GM21619 (cell line): ENCODE measurements around the gene P4HB.

Experiments used
- ATAC-seq: cut with Tn5 transposase; IDR thresholded peaks from one replicate; pipeline ENCODE4 v1.9.1; 2021; ENCODE audit not compliant: unreplicated experiment

The P4HB gene

DNA sequence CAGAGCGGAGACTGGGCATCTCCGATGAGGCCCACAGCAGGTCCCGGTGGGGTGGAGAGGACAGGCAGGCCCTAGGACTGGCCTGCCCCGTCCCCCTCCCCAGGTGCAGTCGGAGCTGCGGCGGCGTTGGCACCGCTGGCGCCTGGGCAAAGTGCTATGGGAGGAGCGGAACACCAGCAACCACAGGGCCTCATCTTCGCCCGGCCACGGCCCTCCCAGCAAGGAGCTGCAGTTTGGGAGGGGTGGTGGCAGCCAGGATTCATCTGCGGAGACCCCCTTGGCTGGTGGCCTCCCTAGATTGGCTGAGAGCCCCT is 47.0 kb downstream of the P4HB start:
- no peak for ATAC-seq

DNA sequence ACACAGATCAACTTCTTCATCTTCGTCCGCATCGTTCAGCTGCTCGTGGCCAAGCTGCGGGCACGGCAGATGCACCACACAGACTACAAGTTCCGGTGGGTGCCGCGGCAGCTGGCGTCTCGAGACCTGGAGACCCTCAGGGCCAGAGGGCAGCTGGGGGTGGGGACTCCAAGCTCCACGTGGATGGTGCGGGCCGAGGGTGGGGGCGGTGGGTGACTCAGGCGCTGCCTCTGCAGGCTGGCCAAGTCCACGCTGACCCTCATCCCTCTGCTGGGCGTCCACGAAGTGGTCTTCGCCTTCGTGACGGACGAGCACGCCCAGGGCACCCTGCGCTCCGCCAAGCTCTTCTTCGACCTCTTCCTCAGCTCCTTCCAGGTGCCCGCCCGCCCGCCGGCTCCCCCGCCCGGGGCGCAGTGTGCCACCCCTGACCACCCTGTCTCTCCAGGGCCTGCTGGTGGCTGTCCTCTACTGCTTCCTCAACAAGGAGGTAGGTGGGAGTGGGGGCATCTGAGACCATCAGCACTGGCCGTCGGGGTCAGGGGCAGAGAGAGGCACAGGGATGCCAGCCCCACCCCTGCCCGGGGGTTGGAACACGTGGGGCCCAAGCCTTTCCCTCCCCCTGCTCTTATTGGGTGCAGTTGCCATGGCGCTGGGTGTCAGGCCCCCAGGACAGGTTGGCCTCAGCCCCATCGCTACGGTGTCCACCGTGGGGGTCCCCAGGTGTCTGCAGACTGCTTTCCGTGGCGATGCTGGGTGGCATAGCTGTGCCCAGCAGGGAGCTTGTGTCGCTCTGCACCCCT is 47.6 kb downstream of the P4HB start:
- no peak for ATAC-seq

DNA sequence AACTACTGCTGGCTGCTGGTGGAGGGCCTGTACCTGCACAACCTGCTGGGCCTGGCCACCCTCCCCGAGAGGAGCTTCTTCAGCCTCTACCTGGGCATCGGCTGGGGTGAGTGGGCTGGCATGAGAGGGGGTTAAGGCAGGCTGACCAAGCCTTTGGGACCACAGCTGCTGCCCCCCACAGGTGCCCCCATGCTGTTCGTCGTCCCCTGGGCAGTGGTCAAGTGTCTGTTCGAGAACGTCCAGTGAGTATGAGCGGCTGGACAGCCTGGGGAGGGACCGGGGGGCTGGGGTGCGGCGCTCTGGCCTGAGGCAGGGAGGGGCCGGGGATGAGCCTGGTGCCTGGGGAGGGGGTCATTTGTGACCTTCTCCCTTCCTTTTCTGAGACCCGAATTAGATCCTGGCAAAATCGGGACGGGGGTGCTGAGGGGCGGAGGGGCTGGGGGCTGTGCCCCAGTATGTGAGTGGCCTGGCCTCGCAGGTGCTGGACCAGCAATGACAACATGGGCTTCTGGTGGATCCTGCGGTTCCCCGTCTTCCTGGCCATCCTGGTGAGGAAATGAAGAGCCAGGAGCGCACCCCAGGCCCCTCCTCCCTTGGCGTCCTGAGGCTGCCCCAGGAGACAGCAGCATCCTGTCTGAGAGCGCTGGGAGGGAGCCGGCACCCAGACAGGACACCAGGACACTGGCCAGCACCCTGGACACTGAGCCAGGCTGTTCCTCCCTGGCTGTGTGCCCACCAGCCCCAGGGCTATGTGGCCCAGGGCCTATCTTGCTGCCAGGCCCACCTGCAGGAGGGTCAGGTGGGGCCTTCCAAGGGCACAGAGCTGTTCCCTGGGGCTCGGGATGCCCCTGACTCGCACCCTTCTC is 48.4 kb downstream of the P4HB start:
- ATAC-seq = no peak

DNA sequence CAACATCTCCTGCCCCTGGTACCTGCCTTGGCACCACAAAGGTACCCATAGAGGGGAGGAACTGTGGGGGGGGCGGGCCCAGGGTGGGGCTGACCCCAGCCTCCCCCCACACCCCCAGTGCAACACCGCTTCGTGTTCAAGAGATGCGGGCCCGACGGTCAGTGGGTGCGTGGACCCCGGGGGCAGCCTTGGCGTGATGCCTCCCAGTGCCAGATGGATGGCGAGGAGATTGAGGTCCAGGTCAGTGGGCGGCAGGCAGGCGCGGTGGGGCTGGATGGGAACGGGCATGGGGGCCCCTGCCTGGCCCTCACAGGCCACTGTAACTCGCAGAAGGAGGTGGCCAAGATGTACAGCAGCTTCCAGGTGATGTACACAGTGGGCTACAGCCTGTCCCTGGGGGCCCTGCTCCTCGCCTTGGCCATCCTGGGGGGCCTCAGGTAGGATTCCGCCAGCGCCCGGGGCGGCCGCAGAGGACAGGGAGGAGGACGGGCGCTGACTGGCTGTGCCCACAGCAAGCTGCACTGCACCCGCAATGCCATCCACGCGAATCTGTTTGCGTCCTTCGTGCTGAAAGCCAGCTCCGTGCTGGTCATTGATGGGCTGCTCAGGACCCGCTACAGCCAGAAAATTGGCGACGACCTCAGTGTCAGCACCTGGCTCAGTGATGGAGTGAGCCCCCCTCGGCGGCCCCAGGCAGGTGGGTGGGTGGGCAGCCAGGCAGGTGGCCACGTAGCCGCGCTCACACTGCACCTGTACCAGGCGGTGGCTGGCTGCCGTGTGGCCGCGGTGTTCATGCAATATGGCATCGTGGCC is 49.2 kb downstream of the P4HB start:
- no peak for ATAC-seq

DNA sequence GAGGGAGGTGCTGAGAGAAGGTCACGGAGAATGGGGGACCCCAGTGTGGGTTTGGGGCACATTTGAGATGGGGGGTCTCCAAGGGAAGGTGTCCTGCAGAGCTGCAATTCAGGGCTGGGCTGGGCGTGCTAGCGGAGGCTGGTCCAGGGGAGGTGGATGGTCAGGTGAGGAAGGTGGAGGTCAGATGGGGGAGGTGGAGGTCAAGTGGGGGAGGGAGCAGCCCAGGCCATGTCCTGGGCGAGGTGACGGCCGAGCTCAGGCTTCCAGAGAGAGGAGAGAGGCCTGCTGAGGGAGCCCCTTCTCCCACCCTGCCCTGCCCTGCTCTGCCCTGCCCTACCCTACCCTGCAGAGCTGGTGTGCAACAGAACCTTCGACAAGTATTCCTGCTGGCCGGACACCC is 49.9 kb downstream of the P4HB start:
- ATAC-seq = no peak

DNA sequence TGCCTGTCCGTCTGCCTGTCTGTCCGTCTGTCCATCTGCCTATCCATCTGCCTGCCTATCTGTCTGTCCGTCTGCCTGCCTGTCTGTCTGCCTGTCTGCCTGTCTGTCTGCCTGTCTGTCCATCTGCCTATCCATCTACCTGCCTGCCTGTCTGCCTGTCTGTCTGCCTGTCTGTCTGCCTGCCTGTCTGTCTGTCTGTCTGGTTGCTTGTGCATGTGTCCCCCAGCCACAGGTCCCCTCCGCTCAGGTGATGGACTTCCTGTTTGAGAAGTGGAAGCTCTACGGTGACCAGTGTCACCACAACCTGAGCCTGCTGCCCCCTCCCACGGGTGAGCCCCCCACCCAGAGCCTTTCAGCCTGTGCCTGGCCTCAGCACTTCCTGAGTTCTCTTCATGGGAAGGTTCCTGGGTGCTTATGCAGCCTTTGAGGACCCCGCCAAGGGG is 50.8 kb downstream of the P4HB start:
- ATAC-seq = no peak

DNA sequence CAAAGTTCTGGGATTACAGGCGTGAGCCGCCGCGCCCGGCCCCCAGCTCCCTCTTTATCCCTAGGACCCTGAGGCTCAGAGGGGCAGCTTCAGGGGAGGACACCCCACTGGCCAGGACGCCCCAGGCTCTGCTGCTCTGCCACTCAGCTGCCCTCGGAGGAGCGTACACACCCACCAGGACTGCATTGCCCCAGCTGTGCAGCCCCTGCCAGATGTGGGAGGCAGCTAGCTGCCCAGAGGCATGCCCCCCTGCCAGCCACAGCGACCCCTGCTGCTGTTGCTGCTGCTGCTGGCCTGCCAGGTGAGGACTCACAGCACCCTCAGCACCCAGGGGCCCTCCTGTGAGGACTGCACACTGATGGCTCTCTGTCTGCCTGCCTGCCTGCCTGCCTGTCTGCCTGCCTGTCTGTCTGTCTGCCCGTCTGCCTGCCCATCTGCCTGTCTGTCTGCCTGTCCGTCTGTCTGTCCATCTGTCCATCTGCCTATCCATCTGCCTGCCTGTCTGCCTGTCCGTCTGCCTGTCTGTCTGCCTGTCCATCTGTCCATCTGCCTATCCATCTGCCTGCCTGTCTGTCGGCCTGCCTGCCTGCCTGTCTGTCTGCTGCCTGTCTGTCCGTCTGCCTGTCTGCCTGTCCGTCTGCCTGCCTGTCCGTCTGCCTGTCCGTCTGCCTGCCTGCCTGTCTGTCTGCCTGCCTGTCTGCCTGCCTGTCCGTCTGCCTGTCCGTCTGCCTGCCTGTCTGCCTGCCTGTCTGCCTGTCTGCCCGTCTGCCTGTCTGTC is 51.4 kb downstream of the P4HB start:
- no peak for ATAC-seq

DNA sequence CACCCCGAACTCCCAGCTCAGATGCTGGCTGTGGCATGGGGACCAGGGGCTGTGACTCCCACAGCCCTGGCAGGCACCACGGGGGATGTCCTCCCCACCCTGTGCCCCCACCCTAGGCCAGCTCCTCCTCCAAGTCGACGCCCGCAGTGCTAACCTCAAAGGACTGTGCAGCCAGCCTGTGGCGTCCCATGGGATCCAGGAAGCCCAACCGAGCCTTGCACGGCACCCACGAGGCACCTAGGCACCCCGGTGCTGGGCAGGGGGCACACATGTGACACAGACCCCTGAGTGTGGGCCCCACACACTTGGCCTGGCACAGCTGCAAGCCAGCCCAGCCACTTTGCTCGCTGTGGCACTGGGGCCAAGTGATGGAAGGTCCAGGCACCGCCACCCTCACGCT is 52.5 kb downstream of the P4HB start:
- ATAC-seq = no peak

DNA sequence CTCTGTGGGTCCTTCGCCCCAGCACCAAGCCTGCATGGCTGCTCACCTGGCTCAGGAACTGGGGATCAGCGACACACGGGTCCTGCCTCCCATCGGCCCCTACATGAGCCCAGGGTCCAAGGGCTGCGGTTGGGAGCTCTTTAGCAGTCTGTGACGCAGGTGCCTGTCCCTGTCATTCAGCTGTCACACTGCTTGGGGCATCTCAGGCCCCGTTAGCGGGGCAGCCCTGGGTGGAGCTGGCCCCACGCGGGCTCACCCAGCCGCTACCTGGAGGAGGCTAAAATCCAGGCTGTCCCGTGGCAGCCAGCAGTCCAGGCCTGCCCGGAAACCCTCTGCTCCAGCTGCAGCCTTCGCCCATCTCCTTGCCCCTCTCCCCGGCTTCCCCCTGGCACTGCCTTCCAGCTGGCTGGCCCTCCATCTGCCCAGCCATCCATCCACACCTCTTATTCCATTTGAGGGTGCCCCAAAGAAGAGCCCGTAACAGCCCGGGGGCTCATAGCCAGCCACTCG is 53.1 kb downstream of the P4HB start:
- ATAC-seq = no peak

DNA sequence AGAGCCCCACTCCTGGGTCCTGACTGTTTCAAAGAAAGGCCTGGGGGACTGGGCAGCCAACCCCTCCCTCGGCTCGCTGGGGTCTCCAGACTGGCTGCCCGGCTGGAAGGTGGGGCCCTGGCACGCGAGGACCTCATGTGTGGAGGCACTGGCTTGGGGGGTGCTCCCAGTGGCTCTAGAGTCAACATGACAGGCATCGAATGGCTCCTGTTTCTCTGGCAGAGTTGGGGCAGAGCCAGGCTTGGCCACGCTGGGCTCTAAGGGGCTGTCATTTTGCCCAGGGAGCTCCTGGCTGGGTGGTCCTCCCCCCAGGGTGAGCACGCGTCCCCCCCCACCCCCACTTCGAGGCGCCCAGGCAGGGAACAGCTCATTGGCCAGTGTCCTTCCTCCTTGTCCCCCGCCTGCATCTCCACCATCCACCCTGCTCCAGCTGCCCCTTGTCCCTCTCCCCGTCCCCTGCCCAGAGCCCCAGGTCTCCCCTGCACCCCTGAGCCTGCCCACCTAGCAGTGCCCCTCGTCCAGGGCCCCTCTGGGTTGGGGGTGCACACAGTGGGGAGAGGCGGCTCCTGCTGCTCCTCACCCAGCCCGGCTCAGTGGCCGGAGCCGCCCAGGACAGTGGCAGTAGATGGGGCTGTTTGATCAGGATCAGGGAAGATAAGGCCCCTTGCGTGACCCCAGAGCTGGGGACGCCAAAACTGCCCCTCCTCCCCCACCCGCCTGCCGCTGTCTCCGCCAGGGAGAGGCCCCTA is 53.7 kb downstream of the P4HB start:
- no peak for ATAC-seq

DNA sequence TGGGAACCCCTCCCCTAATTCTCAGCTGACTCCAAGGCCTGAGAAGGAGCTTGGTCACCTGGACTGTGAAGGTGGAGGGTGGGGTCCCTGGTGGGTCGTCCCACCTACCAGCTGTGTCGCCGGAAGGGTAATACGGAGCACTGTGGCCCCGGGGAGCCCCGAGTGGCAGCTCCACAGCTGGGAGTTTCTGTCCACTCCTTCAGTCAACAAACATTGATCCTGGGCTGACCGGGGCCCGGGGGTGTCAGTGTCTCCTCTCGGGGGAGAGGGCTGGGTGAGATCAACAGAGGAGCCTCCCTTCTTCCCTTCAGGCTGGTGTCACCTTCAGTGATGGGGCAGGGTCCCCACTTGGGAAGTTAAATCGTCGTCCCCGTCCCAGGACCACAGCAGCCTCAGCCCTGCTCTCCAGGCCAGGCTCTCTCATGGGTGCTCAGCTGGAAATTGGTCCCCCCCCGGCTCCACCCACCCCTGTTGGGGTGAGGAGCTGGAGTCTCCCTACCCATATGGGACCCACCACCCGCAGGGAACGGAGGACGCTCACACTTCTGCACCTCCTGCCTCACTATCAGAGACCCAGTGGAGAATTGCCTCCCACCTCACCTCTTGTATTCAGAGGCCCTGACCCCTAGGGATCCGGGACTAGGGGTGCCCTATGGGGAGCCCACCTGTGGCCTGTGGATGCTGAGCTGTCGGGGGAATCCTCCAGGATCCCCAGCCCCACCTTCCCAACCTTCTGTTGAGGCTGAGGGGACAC is 54.5 kb downstream of the P4HB start:
- no peak for ATAC-seq

DNA sequence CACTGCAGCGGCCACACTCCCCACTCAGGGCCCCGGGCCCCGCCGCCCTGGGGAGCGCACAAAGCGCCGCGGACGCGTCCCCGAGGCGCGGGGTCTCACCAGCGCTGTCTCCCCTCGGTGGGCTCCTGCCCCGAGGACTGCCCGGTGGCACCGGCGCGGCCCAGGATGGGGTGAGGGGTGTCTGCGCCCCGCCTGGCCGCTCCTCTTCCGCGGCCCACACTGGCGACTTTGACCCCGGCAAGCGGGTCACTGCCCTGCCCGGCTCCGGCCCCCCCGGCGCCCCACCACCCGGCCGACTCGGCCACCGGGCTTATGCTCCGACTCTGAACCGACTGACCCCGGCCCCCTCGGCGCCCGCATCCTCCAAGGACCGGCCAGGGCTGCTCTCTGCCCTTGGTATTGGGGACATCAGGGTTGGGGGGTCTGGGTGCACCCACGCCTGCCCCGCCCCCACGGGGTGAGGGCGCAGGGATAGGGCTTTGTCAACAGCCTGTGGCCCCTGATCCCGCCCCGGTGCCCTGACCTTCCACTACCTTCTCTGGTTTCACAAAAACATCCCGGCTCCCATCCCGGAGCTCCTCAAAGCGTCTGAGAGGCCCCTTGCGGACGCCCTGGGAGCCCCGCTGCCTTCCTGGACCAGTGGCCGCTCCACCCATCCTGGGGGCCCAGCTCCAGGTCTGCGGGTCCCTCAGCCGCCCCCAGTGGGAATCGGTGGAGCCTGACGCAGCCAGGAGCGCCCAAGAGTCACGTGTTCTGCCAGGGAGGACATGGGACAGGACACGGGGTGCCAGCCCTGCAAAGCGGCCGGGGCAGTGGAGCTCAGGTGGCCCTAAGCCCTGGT is 55.6 kb downstream of the P4HB start:
- no peak for ATAC-seq

DNA sequence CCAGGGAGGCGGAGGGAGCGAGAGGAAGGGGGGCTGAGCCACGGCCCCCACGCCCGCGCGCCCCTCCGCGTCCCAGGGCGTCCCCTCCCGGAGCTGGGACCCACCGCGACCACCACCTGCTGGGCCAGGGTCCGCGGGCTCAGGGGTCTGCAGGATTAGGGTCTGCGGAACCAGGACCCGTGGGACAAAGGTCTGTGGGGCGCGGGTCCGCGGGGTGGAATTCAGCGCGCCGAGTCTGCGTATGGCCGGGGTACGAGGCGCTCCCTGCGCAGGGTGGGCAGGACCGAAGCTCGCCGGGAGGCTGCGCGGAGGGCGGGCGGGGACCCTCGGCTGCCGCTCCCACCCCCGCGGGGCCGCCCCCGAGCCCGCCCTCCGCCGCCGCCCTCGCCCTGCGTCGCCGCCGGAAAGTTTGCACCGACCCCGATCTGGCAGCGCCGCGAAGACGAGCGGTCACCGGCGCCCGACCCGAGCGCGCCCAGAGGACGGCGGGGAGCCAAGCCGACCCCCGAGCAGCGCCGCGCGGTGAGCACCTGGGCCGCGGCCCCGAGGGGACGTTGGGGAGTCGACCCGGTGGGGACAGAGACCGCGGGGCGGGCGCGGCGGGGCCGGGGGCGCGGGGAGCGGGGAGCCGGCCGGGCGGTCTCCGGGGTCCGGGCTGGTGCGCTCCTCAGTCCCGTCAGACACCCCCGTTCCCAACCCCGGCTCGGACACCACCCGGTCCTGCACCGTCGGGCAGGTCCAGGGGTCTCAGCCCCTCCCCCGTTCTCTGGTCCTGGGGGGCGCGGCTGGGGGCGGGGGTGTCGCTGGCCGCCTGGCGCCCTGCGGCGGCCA is 56.4 kb downstream of the P4HB start, which contains the start of gene GCGR:
TSS of gene GCGR (plus strand) at position 423 of the 831 bp plus-strand sequence. CDS start 4,869 bp downstream, outside the sequence.
- no peak for ATAC-seq

DNA sequence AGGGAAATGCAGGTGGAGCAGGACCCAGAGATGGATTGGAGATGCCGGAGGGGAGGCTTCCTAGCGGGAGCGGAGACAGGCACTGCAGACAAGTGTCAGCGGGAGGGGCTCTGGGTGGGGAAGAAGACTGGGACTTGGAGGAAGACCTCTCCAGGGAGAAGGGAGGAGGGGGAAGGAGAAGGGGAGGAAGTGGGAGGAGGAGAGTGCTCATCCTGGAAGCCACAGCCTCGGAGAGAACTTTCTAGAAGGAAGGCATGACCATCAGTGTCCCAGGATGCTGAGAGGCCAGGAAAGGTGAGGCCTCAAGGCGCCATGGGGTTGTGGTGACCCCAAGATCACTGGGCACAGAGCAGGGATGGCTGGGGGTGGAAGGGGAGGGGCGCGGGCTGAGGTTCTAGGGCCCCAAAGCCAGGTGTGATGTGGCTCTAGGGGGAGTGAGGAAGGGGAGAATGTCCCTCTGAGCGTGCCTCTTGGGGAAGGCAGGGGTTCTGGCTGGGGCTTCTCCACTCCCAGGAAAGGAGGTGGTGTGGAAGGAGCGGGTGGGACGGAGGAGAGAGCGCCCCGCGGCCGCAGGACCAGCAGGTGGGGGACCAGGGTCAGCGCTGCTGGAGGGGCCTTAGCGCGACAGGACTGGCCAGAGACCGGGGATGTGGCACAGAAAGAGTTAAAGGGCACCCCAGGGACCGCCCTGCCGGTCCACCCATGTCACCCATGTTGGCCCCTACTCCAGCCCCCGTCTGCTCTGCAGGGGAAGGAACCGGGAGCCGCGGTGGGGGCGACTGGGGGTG is 57.3 kb downstream of the P4HB start:
- no peak for ATAC-seq

DNA sequence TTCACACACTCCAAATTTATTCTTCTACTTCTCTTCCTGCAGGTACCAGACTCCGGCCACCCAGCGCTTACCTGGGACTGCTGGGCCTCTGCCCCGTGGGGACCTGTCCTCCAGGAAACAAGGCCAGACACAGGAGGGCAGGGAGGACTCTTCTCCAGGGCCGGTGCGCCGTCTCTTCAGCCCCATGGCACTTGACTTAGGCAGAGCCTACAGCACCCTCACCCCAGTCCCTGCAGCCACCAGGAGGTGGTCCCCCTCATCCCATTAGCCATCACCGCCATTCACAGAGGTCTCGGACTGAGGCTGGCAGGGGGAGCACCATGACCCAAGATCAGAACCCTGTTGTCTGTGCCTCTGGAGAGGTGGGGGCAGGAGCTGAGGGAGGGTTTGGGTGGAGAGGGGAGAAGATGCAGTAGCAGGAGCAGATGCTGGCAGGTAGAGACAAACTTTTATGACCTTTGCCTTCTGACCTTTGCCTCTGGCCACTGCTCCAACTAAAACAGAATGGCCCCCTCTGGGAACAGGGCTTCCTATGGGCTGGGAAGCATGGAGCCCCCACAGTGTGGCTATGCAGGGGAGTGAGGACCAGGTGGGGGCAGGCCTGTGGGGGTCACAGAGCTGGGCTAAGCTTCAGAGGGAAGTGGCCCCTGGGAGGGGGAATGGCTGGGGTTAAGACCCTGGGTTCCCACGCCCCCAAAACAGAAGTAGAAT is 58.1 kb downstream of the P4HB start:
- ATAC-seq = no peak

DNA sequence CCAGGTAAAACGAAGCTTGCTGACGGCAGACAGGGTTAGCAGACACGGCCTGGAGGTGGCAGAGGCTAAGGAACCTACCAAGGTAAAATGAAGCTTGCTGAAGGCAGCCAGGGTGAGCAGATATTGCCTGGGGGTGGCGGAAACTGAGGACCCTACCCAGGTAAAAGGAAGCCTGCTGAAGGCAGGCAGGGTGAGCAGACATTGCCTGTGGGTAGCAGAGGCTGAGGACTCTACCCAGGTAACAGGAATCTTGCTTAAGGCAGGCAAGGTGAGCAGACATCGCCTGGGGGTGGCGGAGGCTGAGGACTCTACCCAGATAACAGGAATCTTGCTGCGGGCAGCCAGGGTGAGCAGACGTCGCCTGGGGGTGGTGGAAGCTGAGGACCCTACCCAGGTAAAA is 59.0 kb downstream of the P4HB start:
- no peak for ATAC-seq
